Stimulated activated CD8-positive, alpha-beta memory T cell treated with anti-CD3 and anti-CD28 coated beads, Interleukin-4, amount 100 ng/mL, for 48 hours (primary cell): Measurements from ENCODE around the gene IQSEC3.
A peak's percentile ranks its signal among the peaks of the same experiment; 100 is the strongest.
"Not testable (repeated sequence)": the region's sequence is repeated elsewhere in the genome, so short reads cannot be mapped to it uniquely, and the experiment has no call there.

Source experiments
- DNase-seq: peaks from one replicate; pipeline ENCODE4 v3.0.0-alpha.2; 2020

The IQSEC3 gene

GRCh38 chr12:115518-115917, 49.0 kb downstream of the IQSEC3 start:
- no peak for DNase-seq

DNA sequence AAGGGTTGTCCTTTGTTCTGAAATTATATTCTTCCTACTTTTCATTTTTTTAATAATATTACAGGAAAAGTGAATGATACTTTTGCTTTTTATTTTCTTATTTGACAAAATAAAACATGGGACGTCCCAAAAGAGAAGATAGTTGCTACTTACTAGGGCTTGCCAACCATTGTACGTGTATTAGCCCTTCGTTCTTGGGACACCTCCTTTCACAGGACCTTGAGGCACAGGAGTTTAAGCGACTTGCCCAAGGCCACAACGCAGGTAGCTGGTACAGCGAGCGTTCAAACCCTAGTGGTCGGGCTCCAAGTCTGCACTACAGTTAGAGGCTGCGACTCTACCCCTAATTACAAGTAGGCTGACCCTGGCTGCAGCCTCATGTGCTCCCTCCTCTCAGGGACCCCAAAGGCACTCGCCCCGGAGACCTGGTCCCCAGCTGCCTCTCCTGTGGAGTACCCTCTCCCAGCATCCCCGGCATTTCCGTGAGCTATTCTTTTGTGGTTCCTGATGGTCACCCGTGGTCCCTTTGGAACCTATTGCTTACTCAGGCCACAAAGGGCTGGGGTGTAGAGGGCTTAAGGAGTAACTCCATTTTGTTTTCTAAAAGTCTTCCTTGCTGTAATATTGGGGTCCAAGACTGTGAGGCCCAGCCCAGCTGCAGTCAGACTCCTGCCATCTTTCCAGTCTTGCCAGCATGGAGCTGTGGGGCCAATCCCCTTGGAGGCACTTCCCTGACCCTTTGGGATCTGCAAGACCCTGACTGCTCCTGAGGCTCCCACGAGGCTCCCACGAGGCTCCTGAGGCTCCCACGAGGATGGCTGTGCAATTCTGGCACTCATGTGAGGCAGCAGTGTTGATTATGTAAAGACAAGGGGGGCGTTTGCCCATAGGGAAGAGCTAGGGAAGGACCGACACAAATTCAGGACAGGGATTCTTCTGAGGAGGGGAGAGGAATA, 49.7 kb downstream of the IQSEC3 start:
- no peak for DNase-seq

DNA sequence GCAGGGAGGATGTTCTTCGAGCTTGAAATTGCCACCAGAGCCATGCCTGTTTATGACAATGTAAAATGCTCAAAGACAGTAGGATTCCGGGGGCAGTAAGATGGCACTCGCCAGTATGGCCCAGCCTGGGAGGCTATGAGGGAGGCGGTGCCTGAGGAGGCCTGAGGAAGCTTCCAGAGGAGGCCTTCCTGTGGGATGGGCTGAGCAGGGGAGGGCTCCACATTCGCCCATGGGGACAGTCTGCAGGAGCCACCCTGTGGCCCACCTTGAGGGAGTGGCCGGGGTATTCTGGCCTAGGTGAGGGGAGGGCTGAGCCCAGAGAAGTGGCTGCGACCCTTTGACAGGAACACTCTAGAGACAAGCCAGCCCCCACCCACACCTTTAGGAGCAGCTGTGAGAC, 50.7 kb downstream of the IQSEC3 start:
- no peak for DNase-seq

- no peak for DNase-seq
Measured at GRCh38 chr12:117816-118345, 51.3 kb downstream of the IQSEC3 start.

- DNase-seq, result no peak
Measured at GRCh38 chr12:118591-118990, 52.0 kb downstream of the IQSEC3 start.

- no peak for DNase-seq
Measured at GRCh38 chr12:120951-121350, 54.4 kb downstream of the IQSEC3 start.

DNA sequence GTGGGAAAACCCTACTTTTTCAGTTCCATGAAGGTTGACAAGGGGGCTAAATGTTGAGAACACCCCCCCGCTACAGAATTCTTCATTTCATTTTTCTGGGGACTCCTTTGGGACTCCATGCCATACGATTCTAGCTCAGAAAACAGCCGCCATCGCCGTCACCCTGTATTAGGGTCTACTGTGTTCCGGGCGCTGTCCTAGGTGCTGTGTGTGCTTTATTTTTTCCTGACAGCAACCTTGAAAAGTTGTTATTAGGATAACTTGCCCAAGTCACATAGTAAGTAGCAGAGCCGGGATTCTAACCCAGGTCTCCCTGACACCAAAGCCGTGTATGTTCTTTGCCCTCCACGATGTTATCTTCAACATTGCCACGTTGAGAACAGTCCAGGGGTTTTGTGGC, 55.1 kb downstream of the IQSEC3 start:
- DNase-seq, result no peak

DNA sequence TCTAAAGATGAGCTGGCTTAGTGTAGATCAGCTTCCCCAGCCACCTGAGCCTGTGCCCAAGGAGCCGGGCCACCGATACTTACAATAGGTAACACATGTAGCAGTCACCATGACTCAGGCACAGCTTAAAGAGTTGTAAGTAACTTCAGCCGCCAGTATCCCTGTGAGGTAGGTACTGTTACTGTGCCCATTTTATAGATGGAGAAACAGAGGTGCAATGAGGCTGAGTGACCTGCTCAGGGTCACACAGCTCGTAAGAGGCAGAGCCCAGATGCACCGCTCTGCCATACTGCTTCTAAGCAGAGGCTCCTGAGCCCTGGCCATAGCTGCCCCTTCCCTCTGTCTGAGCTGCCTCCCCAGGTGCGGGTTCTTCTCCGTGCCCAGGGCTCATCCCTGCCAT, 58.5 kb downstream of the IQSEC3 start:
- DNase-seq, result no peak

- no peak for DNase-seq
Measured at GRCh38 chr12:125566-125965, 59.0 kb downstream of the IQSEC3 start.

GRCh38 chr12:128079-128478, 61.5 kb downstream of the IQSEC3 start:
- no peak for DNase-seq

- no peak for DNase-seq
Measured at GRCh38 chr12:129001-129400, 62.4 kb downstream of the IQSEC3 start.

DNA sequence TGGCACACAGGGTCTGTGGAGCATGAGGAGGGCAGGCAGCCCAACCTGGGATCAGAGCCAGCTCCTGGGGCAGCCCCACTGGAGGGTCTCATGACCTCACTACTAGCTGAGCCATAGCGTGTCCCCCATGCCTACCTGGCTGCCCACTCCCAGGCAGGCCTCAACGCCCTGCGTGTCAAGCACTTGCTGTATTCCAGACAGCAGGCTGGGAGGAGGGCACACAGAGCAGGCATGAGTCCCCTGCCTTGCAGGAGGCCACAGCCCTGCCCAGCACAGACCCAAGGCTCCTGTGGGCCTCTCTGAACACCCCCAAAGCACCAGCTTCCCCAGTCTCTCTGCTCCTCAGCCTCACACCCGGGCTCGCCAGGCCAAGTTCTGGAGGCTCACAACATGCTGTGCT, 64.0 kb downstream of the IQSEC3 start:
- no peak for DNase-seq

GRCh38 chr12:131008-131407, 64.4 kb downstream of the IQSEC3 start:
- DNase-seq, result no peak

GRCh38 chr12:131732-132495, 65.3 kb downstream of the IQSEC3 start:
- no peak for DNase-seq

DNA sequence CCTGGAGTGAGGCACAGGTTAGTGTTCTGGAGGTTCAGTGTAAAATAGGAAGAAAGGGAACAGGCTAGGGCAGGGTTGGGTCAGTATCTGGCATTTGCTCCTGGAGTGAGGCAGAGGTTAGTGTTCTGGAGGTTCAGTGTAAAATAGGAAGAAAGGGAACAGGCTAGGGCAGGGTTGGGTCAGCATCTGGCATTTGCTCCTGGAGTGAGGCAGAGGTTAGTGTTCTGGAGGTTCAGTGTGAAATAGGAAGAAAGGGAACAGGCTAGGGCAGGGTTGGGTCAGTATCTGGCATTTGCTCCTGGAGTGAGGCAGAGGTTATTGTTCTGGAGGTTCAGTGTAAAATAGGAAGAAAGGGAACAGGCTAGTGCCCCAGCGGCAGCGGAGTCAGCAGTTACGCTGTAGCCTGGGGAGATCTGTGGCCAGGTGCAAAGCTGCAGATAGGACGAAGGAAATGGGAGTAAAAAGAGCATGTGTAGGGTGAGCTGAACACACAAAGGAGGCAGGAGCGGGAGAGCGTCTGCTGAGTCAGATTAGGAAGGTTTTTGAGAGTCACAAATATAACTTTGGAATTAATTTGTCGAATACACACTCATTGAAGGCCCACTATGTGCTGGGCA, 67.2 kb downstream of the IQSEC3 start:
- not testable (repeated sequence) for DNase-seq

GRCh38 chr12:135138-135537, 68.6 kb downstream of the IQSEC3 start:
- no peak for DNase-seq

GRCh38 chr12:138171-138897, 71.8 kb downstream of the IQSEC3 start:
- no peak for DNase-seq

- DNase-seq, result peak; percentile 58
Measured at GRCh38 chr12:138898-139534, 72.4 kb downstream of the IQSEC3 start.

- no peak for DNase-seq
Measured at GRCh38 chr12:139585-139984, 73.0 kb downstream of the IQSEC3 start.

DNA sequence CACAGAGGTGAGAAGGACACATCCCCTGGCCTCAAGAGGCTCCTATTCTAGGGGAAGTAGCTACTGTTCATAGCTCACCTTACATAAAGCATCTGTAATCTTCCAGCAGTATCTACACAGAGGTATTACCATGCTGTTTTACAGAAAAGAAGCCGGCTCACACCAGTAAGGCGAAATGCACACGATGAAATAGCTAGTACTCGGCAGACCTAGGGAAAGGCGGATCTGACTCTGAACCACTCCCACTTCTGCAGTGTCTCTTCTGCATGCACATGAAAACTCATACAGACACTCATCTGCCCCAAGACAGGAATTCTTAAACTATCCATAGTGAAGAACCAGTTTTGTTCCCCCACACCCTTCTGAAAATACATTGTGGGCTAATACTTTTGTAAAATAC, 73.6 kb downstream of the IQSEC3 start:
- no peak for DNase-seq

GRCh38 chr12:143964-144649, 77.5 kb downstream of the IQSEC3 start:
- no peak for DNase-seq
